Stimulated activated CD4-positive, alpha-beta T cell treated with anti-CD3 and anti-CD28 coated beads, Interleukin-2, amount 100 ng/mL, for 4 hours (primary cell): ENCODE results near the gene BAZ2B.
"Not testable (repeated sequence)": the region's sequence is repeated elsewhere in the genome, so short reads cannot be mapped to it uniquely, and the experiment has no call there.

Source experiments
- DNase-seq: peaks from one replicate; pipeline ENCODE4 v3.0.0-alpha.2; 2020; ENCODE audit warnings: low read depth

BAZ2B gene

GRCh38 chr2:159402790-159403189 is 213.6 kb downstream of the BAZ2B start:
- no peak for DNase-seq

- DNase-seq = not testable (repeated sequence)
Measured at GRCh38 chr2:159402160-159402559, 214.2 kb downstream of the BAZ2B start.

- no peak for DNase-seq
Measured at GRCh38 chr2:159399716-159400415, 216.5 kb downstream of the BAZ2B start.

- no peak for DNase-seq
Measured at GRCh38 chr2:159396799-159397198, 219.5 kb downstream of the BAZ2B start.

GRCh38 chr2:159382447-159383028 is 233.8 kb downstream of the BAZ2B start:
- DNase-seq = no peak

DNA sequence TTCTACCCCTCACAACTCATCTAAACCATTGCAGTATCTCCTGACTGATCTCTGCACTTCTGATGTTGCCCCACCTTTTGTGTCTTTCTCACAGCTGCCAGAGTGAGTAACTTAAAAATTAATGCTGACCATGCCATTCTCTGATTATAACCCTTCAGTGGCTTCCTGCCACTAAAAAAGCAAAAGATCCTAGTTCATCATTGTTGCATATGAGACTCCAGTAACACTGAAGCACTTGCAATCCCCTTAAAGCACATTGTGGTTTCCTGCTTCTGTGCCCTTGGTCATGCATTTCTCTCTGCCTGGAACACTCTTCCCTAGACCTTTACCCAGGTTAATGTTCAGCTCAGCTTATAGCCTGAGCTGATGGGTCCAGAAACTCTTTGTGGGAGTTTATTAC is 234.8 kb downstream of the BAZ2B start:
- DNase-seq = no peak

DNA sequence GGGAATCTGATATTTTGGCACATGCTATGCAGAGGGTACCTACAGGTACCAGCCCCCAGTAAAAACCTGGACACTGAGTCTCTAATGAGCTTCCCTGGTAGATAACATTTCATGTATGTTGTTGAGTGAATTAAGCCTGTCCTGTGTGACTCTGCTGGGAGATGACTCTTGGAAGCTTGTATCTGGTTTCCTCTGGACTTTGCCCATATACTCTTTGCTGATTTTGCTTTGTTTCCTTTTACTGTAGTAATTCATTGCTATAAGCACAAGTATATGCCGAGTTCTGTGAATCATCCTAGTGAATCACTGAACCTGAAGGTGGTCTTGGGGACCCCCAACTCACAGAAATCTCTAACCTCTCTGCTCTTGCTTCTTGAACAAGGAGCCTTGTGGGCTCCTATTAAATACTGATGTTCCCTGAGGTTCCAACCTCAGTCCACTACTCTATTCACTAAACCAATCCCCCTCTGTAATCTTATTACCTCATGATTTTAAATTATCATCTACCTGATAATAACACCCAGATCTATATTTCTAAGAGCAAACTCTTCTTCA is 235.6 kb downstream of the BAZ2B start:
- DNase-seq = no peak

GRCh38 chr2:159379181-159379580 is 237.2 kb downstream of the BAZ2B start:
- no peak for DNase-seq

- DNase-seq = no peak
Measured at GRCh38 chr2:159375241-159375640, 241.1 kb downstream of the BAZ2B start.

DNA sequence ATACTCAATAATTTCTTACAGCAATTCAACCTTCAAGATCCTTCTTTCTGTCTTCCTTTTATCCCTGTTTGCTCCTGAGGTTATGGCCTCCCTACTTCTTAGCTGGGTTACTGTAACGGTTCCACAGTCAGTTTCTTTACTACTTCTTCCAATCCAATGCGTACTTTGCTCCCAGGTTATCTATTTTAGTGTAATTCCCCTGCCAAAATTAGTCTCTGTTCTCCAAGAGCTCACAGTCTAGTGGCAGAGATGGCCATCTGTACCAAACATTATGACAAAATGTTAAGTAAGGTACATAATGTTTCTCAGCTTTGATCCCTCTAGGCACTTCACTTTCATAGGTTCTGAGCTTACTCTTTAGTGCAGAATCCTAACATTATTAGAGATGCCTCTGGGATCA is 244.8 kb downstream of the BAZ2B start:
- DNase-seq = no peak

DNA sequence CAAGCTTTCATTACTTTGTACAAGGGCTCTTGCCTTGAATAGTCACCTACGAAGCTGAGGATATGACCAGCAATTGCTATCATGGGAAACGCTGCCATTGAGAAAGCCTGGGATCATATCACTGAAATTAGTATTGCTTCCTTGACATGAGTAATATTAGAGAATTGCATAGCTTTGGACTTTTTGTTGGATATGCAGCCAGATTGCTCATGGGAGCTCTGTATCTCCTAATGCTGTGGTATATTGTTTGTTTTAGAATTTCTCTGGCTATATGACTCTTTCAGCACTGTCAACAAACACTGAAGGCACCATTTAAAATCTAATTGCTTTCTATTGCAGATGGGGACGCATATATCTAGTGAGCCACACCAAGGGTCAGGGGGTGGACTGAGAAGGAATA is 249.8 kb downstream of the BAZ2B start:
- DNase-seq = no peak

DNA sequence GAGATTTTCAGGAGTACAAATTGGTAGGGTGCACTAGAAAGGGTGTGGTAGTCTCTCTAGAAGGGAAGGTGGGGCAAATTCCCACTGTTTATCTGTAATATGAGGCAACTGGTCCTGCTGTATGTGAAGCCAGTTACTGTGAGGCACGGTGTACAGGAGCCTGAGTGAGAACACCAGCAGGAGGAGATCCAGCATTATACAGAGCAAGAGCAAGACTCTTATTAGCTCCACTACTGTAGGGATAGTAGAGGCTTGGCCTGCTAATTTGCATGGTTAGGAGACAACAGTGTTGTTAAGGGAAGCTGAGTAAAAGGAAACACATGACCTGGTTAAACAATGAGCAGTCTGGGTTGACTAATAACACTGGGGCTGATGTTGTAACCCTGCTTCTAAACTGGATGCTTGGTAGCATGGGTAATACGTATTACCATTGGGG is 253.5 kb downstream of the BAZ2B start:
- DNase-seq = no peak

DNA sequence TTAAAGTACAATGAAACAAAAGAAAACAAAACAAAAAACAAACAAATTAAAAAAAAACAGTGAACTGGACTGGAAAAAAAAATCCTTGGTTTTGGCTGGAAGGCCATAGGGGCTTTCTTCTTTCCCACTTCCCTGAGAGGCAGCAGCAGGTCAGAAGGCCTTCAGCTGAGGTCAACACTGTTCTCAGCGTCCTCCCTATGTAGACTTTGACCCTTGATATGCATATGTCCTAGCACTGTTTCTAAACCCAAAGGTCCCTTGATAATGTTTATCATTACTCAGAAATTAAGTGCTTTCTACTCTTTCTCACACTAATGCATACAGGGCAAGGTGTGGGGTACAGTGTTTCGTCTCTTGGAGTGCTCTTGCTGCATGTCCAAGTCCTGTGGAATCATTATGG is 254.3 kb downstream of the BAZ2B start:
- no peak for DNase-seq

GRCh38 chr2:159361603-159362002 is 254.7 kb downstream of the BAZ2B start:
- DNase-seq = not testable (repeated sequence)

- DNase-seq = no peak
Measured at GRCh38 chr2:159356053-159356554, 260.2 kb downstream of the BAZ2B start.

GRCh38 chr2:159351977-159352376 is 264.4 kb downstream of the BAZ2B start:
- DNase-seq = no peak

DNA sequence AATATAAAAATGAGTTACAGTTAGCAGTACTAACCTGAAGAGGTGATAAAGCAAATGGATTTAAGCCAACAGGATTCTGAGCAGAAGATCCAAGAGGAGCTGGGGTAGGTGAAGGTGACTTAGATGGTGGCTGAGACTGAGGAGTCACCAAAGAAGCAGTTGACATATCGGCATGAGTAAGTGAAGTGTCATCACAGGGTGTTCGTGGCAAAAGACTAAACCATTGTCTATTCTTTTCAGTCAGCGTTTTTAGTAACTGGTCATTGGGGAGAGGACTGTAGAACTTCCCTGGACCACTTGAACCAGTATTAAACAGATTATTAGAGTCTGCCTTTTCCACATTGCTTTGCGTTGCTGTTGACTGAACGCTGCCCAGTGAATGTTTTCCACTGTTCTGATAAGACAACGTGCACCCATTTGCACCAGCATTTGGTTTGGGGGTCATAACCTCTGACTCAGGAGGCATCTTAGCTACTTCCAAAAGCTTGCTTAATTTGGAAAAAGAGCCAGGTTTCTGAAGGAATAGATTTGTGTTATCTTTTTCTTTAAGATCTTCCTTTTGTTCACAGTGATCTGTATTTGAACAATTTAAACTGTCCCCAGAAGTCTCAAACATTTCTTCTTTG is 266.6 kb downstream of the BAZ2B start:
- DNase-seq = no peak

- no peak for DNase-seq
Measured at GRCh38 chr2:159326569-159327255, 289.6 kb downstream of the BAZ2B start.

GRCh38 chr2:159322419-159322818 is 293.9 kb downstream of the BAZ2B start:
- DNase-seq = no peak

GRCh38 chr2:159317392-159318088 is 298.8 kb downstream of the BAZ2B start:
- no peak for DNase-seq

- no peak for DNase-seq
Measured at GRCh38 chr2:159307942-159308341, 308.4 kb downstream of the BAZ2B start.

- no peak for DNase-seq
Measured at GRCh38 chr2:159300586-159300985, 315.8 kb downstream of the BAZ2B start.
